Measurements from ENCODE around the gene OR4F15.

DNA sequence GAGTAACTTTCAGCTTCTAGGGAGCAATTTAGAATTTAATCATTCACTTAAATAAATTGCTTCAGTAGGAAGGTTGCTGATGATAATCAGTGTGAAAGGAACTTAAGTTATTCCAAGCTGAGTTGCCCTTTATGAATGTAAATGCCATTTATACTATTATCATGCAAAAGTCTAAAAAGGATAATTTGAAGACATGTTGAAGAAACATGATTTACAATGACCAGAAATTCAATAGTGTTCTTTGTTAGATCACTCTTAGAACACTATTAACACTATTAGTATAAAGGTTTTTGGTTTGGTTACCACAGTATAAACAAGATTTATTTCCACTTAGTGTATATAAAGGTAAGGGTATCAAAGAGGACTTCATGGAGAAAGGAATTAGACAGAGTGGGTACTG, 7.1 kb upstream of the OR4F15 start:
- TF ChIP-seq EZH2phosphoT487 (IDR thresholded peaks at IDR 0.05; ENCODE audit: borderline replicate concordance, low read depth): no peak
- TF ChIP-seq, protein P1, sequence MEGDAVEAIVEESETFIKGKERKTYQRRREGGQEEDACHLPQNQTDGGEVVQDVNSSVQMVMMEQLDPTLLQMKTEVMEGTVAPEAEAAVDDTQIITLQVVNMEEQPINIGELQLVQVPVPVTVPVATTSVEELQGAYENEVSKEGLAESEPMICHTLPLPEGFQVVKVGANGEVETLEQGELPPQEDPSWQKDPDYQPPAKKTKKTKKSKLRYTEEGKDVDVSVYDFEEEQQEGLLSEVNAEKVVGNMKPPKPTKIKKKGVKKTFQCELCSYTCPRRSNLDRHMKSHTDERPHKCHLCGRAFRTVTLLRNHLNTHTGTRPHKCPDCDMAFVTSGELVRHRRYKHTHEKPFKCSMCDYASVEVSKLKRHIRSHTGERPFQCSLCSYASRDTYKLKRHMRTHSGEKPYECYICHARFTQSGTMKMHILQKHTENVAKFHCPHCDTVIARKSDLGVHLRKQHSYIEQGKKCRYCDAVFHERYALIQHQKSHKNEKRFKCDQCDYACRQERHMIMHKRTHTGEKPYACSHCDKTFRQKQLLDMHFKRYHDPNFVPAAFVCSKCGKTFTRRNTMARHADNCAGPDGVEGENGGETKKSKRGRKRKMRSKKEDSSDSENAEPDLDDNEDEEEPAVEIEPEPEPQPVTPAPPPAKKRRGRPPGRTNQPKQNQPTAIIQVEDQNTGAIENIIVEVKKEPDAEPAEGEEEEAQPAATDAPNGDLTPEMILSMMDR (IDR thresholded peaks at IDR 0.05): no peak
